ENCODE results near the gene GPR75. TPM values are rescaled to one million over a fixed set of nuclear protein-coding genes. Genes with fewer than 3 reads are reported as not detected.

GPR75 gene
- total RNA-seq, 2 experiments from 2014 or later, result 0.88 to 1.2 TPM

DNA sequence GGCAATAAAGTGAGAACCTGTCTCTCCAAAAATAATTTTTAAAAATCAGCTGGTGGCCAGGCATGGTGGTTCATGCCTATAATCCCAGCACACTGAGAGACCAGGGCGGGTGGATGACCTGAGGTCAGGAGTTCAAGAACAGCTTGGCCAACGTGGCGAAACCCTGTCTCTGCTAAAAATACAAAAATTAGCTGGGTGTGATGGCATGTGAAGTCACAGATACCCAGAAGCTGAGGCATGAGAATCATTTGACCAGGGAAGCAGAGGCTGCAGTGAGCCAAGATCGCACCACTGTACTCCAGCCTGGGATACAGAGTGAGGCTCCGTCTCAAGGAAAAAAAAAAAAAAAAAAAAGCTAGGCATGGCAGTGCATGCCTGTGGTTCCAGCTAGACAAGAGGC is 7.4 kb upstream of the GPR75 start:
- no peak overlapping the region for H3K4me3 Mint-ChIP-seq
- ChIA-PET POLR2A (no interaction called here), CTCF (no interaction called here)
- DNase-seq (no peak), ATAC-seq (no peak)
- H3K36me3 Mint-ChIP-seq (ENCODE audit: low read depth), result peaks cover 20% of the 10 kb centered on the region
- H3K9me3 Mint-ChIP-seq, result no peaks in the 10 kb centered on the region
- H3K27me3 Mint-ChIP-seq, result no peaks in the 10 kb centered on the region
- H3K4me1 Mint-ChIP-seq (ENCODE audit: low read depth), result peaks cover 4% of the 10 kb centered on the region
- TF ChIP-seq, protein P1, sequence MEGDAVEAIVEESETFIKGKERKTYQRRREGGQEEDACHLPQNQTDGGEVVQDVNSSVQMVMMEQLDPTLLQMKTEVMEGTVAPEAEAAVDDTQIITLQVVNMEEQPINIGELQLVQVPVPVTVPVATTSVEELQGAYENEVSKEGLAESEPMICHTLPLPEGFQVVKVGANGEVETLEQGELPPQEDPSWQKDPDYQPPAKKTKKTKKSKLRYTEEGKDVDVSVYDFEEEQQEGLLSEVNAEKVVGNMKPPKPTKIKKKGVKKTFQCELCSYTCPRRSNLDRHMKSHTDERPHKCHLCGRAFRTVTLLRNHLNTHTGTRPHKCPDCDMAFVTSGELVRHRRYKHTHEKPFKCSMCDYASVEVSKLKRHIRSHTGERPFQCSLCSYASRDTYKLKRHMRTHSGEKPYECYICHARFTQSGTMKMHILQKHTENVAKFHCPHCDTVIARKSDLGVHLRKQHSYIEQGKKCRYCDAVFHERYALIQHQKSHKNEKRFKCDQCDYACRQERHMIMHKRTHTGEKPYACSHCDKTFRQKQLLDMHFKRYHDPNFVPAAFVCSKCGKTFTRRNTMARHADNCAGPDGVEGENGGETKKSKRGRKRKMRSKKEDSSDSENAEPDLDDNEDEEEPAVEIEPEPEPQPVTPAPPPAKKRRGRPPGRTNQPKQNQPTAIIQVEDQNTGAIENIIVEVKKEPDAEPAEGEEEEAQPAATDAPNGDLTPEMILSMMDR (IDR thresholded peaks at IDR 0.05), result no peak
- no peak overlapping the region for H3K27ac Mint-ChIP-seq
- intact Hi-C loops (cut with micrococcal nuclease), result no loop called here

GRCh38 chr2:53865962-53866361 is 6.2 kb upstream of the GPR75 start:
- Mint-ChIP-seq H3K27me3 (no peaks in the 10 kb centered on the region), H3K27ac (no peak overlapping the region), H3K36me3 (ENCODE audit: low read depth) (peaks cover 20% of the 10 kb centered on the region), H3K9me3 (no peaks in the 10 kb centered on the region), H3K4me1 (ENCODE audit: low read depth) (peaks cover 6% of the 10 kb centered on the region), H3K4me3 (no peak overlapping the region)
- intact Hi-C loops (cut with micrococcal nuclease), result no loop called here
- TF ChIP-seq, protein P1 (IDR thresholded peaks at IDR 0.05), result no peak
- no peak for DNase-seq
- ATAC-seq, result no peak
- ChIA-PET POLR2A (no interaction called here), CTCF (no interaction called here)

- no peaks in the 10 kb centered on the region for H3K27me3 Mint-ChIP-seq
- ChIA-PET CTCF (interaction anchor here (0.6 kb wide), 1 partner anchor 27 kb away, joined by 4 read pairs; no protein-coding TSS in a partner anchor), POLR2A (interaction anchor here (0.7 kb wide), 1 partner anchor 1368 kb away, joined by 3 read pairs; no protein-coding TSS in a partner anchor)
- H3K27ac Mint-ChIP-seq, result no peak overlapping the region
- DNase-seq (no peak), ATAC-seq (no peak)
- peaks cover 20% of the 10 kb centered on the region for H3K36me3 Mint-ChIP-seq (ENCODE audit: low read depth)
- TF ChIP-seq, protein P1 (IDR thresholded peaks at IDR 0.05), result no peak
- no peak overlapping the region for H3K4me3 Mint-ChIP-seq
- H3K9me3 Mint-ChIP-seq, result no peaks in the 10 kb centered on the region
- peaks cover 6% of the 10 kb centered on the region for H3K4me1 Mint-ChIP-seq (ENCODE audit: low read depth)
- intact Hi-C loops (cut with micrococcal nuclease), result no loop called here
These were observed 5.5 kb upstream of the GPR75 start for GRCh38 chr2:53865264-53865663.

DNA sequence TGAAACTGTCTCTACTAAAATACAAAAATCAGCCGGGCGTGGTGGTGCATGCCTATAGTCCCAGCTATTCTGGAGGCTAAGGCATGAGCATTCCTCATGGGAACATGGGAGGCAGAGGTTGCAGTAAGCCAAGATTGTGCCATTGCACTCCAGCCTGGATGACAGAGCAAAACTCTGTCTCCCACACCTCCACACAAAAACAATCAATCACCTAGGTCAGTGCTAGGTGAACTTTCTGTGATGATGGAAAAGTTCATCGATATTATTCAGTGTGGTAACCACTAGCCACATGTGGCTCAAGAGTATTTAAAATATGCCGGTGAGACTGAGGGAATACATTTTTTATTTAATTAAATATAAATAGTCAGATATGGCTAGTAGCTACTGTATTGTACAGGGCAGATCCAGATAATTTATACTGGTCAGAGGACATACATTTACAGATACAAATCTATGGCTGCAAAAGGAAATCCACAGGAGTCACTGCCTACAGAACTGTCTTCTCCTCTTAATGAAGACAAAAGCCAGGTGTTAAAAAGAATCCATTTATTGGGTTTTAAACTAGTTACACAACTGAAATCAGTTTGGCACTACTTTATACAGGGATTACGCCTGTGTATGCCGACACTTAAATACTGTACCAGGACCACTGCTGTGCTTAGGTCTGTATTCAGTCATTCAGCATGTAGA is 3.9 kb upstream of the GPR75 start:
- no peaks in the 10 kb centered on the region for H3K9me3 Mint-ChIP-seq
- POLR2A ChIA-PET, result no interaction called here

GRCh38 chr2:53861824-53862223 is 2.1 kb upstream of the GPR75 start:
- Mint-ChIP-seq H3K27ac (no peak overlapping the region), H3K36me3 (ENCODE audit: low read depth) (peaks cover 16% of the 10 kb centered on the region), H3K9me3 (no peaks in the 10 kb centered on the region), H3K27me3 (no peaks in the 10 kb centered on the region), H3K4me3 (no peak overlapping the region), H3K4me1 (ENCODE audit: low read depth) (peaks cover 6% of the 10 kb centered on the region)
- ATAC-seq (no peak), DNase-seq (no peak)
- TF ChIP-seq, protein P1 (IDR thresholded peaks at IDR 0.05), result no peak
- ChIA-PET POLR2A (no interaction called here), CTCF (no interaction called here)
- intact Hi-C loops (cut with micrococcal nuclease), result no loop called here

More for the DNA sequence above, 3.9 kb upstream of the GPR75 start:
- Mint-ChIP-seq H3K4me3 (no peak overlapping the region), H3K27me3 (no peaks in the 10 kb centered on the region), H3K4me1 (ENCODE audit: low read depth) (peaks cover 6% of the 10 kb centered on the region), H3K27ac (no peak overlapping the region), H3K36me3 (ENCODE audit: low read depth) (peaks cover 19% of the 10 kb centered on the region)
- ATAC-seq (no peak), DNase-seq (no peak)
- CTCF ChIA-PET, result no interaction called here
- intact Hi-C loops (cut with micrococcal nuclease), result no loop called here
- TF ChIP-seq, protein P1 (IDR thresholded peaks at IDR 0.05), result no peak

Data from activated CD8-positive, alpha-beta T cell treated with anti-CD3 and anti-CD28 coated beads for 36 hours (primary cell).